GM18858 (cell line): Measurements from ENCODE around the gene SPRR4.

Experiments
- ATAC-seq: cut with Tn5 transposase; IDR thresholded peaks from one replicate; pipeline ENCODE4 v1.9.1; 2021; ENCODE audit not compliant: unreplicated experiment

Gene SPRR4

GRCh38 chr1:152964536-152964935, 5.9 kb upstream of the SPRR4 start:
- no peak for ATAC-seq

GRCh38 chr1:152965853-152966252, 4.6 kb upstream of the SPRR4 start:
- ATAC-seq = no peak

DNA sequence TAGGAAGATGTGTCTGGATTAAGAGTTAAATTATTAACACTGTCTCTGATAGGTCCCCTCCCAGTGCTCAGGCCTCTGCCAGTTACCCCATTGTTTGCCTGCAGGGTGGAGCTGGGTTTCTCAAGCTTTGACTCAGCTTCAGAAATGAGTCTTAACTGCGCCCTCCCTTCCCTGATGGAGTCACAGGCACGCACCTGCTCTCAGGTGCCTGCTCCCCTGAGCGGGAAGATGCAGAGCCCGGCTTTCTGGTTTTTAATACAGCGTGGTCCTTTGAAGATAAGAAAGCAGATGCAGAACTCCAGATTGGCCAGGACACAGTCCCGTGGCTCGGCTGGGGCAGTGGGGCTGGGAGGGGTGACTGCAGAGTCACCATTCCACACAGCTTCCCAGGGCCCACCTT, 3.2 kb upstream of the SPRR4 start:
- no peak for ATAC-seq

- ATAC-seq = peak; percentile 42
These were observed 2.2 kb upstream of the SPRR4 start for GRCh38 chr1:152968248-152968647.

- ATAC-seq = no peak
These were observed 1.4 kb upstream of the SPRR4 start for GRCh38 chr1:152969036-152969435.

- no peak for ATAC-seq
These were observed 1.9 kb downstream of the SPRR4 start for GRCh38 chr1:152972196-152972886.

DNA sequence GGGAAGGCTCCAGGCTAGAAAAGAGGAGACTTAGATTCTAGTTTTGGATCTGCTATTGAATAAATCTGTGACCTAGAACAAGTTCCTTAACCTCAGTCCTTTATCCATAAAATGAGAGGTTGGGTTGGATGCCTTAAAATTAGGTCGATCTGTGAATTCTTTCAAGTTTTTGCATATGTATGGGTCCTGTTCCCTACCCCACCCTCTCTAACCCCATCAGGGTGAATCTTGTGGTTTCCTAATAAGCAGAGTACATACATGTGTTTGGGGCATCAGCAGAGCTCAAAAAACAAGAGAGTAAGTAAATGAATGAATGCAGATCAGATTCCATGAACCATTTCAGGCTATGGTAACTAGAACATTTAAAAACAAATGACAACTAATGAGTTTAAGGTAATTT, 6.2 kb downstream of the SPRR4 start:
- no peak for ATAC-seq

- ATAC-seq = no peak
These were observed 7.2 kb downstream of the SPRR4 start for GRCh38 chr1:152977614-152978013.

GRCh38 chr1:152980676-152981075, 10.2 kb downstream of the SPRR4 start:
- no peak for ATAC-seq

DNA sequence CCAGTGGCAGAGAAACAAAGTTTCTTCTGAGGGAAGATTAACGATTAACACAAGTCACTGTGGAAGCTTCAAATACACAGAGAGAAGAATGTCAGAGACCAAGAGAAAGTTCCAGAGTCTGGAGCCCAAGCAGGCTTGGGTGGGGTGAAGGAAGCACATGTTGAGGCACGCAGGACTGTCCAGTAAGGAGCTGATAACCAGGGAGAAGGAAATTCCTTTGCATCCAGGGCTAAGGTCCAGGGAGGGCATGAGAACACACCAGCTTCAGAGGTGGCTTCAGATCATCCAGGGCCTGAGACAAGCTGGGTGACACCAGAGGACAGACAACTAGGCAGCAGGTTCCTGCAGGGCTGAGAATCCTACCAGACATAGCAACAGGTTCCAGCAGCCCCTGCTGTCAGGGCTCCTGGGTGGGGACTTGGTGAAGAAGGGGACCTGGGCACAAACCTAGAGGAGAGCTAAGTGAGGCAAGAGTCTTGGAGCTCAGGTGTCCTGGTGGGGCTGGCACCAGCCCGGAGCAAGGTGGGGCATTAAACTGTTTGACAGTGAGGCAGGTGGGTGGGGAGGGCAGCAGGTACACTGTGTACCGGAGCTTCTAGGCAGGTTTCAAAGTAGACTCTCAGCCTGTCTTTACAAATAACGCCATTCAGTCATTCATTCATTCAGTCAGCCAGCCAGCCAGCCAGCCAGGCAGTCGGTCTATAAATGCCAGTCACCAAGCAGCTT, 10.9 kb downstream of the SPRR4 start:
- ATAC-seq = no peak

DNA sequence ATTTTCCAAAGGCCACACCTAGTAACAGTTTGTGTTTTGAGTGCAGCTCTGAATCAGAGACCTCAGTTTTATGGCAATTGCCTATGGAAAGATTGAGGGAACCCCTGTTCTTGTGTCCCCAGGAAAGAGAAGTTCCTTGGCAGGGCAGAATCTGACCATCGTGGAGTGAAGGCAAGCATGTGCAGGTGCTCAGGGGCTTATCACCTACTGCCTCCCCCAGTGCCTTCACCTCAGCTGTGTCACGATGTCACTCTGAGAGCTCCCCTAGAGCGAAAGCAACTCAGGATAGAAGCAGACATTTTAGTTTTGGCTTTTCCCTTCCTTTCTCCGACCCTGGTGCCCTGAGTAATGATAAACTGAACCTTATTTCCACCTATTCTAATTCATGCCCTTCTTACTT, 11.6 kb downstream of the SPRR4 start:
- no peak for ATAC-seq

DNA sequence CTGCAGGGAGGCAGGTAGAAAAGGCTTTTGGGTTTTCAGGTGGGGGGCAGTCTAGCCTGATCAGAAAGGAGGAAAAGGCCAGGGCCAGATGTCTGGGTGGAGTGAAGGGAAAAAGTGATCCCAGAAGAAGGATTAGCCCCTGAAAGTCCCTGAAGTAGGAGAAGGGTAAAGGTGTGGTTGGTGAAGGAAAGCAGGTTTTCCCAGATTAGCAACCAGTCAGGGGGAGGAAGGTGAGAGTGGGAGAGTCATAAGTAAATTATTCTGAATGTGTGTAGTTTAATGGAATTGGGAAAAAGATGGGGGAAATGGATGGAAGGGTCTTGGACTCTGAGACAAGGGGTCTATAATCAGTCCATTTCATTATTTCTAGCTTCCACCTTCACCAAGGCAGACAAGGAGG, 12.8 kb downstream of the SPRR4 start:
- no peak for ATAC-seq

- ATAC-seq = no peak
These were observed 13.3 kb downstream of the SPRR4 start, which contains the start of gene SPRR1A for GRCh38 chr1:152983743-152984142. SPRR1A (plus strand) TSS chr1:152984081; CDS start chr1:152985231, 1,150 bp downstream.

DNA sequence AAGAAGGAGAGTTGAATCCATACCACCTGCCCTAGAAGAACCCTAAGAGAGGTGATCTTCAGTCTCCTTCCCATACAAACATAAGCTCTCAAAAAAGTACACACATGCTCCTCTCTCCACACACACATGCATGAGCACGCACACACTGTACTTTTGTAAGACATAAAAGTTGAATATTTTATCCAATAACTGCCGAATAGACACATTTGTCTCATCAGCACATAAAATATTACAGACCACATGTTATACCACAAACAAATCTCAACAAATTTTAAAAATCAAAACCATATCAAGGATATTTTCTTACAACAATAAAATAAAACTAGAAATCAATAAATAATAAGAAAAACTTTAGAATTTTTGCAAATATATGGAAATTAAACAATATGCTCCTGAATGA, 16.1 kb downstream of the SPRR4 start:
- no peak for ATAC-seq

- no peak for ATAC-seq
These were observed 22.7 kb downstream of the SPRR4 start for GRCh38 chr1:152993186-152993585.

DNA sequence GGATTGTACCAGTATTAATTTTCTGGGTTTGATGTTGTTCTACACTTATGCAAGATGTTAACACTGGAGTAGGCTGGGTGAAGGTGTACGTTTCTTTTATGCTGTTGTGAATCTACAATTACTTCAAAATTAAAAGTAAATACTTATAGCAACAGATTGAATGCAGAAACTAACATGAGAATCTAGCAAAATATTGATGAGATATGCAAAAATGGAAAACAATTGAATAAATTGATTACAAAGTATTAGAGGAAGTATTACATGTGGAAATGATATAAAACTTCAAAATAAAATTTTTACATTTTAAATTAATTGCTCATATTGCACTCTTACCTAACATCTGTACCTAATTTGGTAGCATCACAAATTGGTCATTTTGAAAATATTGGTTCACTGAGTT, 25.4 kb downstream of the SPRR4 start:
- no peak for ATAC-seq

- ATAC-seq = no peak
These were observed 26.4 kb downstream of the SPRR4 start for GRCh38 chr1:152996633-152997400.

GRCh38 chr1:152997901-152998300, 27.5 kb downstream of the SPRR4 start:
- no peak for ATAC-seq

DNA sequence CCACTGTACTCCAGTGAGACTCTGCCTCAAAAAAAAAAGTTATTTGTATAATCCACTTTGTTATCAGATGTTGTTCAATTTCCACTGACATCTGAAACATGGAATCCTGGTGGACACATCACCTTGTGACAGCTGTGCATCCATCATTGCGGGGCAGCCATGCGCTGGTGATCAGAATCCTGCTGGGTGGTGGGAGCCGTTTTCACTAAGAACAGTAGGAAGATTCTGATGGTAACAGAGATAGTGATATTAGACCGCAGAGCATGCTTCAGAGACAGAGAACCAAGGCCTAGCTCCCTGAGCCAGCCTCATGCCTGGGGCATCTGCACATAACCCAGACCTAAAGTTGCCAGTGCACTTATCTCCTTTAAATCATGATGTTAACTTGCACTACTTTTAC, 28.0 kb downstream of the SPRR4 start:
- no peak for ATAC-seq

- ATAC-seq = no peak
These were observed 29.4 kb downstream of the SPRR4 start for GRCh38 chr1:152999818-153000217.

DNA sequence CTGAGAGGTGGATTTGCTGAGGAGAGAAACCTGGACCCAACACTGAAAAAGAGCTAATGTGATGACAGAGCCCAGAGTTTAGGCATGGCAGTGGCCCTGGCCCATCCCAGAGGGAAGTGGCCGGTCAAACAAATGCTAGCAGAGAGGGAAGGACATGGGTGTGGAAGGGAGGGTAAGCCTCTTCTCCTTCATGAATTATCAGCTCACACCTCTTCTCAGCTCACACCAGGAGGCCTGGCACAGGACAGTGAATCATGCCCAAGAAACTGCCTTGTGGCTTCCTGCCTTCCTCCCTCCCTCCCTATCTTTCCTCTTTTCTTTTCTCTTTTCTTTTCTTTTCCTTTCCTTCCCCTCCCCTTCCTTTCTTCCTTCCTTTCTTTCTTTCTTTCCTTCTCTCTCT, 29.8 kb downstream of the SPRR4 start:
- ATAC-seq = no peak

DNA sequence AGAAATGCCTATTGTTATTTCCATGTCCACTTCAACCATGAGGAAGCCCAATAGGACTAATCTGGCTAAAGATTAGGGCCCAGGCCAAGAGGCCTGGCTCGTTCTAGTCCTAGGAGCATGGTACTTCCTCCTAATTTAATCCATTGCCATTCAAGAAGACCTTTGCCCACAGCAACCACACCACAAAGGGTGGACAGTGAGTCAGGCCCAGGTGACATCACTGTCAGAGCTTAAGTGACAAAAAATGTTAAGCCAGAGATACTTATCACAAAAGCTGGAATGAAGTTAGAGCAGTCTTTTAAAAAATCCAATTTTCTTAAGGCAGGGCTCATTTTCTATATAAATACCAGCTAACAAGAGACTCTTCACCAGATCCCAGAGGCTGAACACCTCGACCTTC, 30.9 kb downstream of the SPRR4 start, which contains the start of gene SPRR3:
Gene SPRR3, plus strand, starts transcription at position 368 of the 400 bp plus-strand sequence. CDS start 1,272 bp downstream, outside the sequence.
- no peak for ATAC-seq
